ENCODE measurements around the gene SLC5A2. TPM values are rescaled to one million over a fixed set of nuclear protein-coding genes. Genes with fewer than 3 reads are reported as not detected.

The SLC5A2 gene
- total and polyA plus RNA-seq, 2 of the 13 experiments (the other 11 are each of a cell fraction or from before 2014, with no cell fraction given) = 0.24 to 0.97 TPM

- TF ChIP-seq RBM39 (IDR thresholded peaks at IDR 0.05; ENCODE audit: low read depth, low read length, poor library complexity, severe bottlenecking) = peak; percentile 89
- TF ChIP-seq SOX5 (CRISPR knock-in tag; IDR thresholded peaks at IDR 0.05; ENCODE audit: borderline replicate concordance) = peak; percentile 73
- TF ChIP-seq KLF11 (CRISPR knock-in tag; IDR thresholded peaks at IDR 0.05) = peak; percentile 87; the same call in 1 of the 2 replicates
- TF ChIP-seq ZFP36 (IDR thresholded peaks at IDR 0.05; ENCODE audit: borderline replicate concordance, low read depth, low read length, partially characterized antibody) = peak; percentile 24
- peak; percentile 99 for TF ChIP-seq MTF1 (CRISPR knock-in tag; IDR thresholded peaks at IDR 0.05)
- peak; percentile 88; the same call in 1 of the 2 replicates for TF ChIP-seq TOE1 (CRISPR knock-in tag; IDR thresholded peaks at IDR 0.05)
- TF ChIP-seq NCOA1 (CRISPR knock-in tag; IDR thresholded peaks at IDR 0.05) = 0 out of 2 replicates have a peak, but pooled peaks have one; percentile 15
- TF ChIP-seq, protein P1, sequence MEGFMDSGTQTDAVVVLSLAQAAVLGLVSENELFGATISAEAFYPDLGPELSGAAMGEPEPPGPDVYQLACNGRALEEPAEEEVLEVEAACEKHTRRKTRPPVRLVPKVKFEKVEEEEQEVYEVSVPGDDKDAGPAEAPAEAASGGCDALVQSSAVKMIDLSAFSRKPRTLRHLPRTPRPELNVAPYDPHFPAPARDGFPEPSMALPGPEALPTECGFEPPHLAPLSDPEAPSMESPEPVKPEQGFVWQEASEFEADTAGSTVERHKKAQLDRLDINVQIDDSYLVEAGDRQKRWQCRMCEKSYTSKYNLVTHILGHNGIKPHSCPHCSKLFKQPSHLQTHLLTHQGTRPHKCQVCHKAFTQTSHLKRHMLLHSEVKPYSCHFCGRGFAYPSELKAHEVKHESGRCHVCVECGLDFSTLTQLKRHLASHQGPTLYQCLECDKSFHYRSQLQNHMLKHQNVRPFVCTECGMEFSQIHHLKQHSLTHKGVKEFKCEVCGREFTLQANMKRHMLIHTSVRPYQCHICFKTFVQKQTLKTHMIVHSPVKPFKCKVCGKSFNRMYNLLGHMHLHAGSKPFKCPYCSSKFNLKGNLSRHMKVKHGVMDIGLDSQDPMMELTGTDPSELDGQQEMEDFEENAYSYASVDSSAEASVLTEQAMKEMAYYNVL (CRISPR knock-in tag; IDR thresholded peaks at IDR 0.05; ENCODE audit: borderline replicate concordance) = peak; percentile 62; the same call in 1 of the 2 replicates
- TF ChIP-seq, protein P2, sequence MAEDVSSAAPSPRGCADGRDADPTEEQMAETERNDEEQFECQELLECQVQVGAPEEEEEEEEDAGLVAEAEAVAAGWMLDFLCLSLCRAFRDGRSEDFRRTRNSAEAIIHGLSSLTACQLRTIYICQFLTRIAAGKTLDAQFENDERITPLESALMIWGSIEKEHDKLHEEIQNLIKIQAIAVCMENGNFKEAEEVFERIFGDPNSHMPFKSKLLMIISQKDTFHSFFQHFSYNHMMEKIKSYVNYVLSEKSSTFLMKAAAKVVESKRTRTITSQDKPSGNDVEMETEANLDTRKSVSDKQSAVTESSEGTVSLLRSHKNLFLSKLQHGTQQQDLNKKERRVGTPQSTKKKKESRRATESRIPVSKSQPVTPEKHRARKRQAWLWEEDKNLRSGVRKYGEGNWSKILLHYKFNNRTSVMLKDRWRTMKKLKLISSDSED (CRISPR knock-in tag; IDR thresholded peaks at IDR 0.05) = no peak
- TF ChIP-seq ZNF451 (CRISPR knock-in tag; IDR thresholded peaks at IDR 0.05) = peak; percentile 97
- TF ChIP-seq, protein P3, sequence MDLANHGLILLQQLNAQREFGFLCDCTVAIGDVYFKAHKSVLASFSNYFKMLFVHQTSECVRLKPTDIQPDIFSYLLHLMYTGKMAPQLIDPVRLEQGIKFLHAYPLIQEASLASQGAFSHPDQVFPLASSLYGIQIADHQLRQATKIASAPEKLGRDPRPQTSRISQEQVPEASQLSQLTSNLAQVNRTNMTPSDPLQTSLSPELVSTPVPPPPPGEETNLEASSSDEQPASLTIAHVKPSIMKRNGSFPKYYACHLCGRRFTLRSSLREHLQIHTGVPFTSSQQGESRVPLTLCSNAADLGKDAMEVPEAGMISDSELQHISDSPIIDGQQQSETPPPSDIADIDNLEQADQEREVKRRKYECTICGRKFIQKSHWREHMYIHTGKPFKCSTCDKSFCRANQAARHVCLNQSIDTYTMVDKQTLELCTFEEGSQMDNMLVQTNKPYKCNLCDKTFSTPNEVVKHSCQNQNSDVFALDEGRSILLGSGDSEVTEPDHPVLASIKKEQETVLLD (CRISPR knock-in tag; IDR thresholded peaks at IDR 0.05; ENCODE audit: low read depth) = peak; percentile 64
- TF ChIP-seq ETV6 (CRISPR knock-in tag; conservative IDR thresholded peaks at IDR 0.05) = peak; percentile 37
- peak; percentile 98 for TF ChIP-seq ZBTB21 (CRISPR knock-in tag; IDR thresholded peaks at IDR 0.05)
- TF ChIP-seq ZNF562 (CRISPR knock-in tag; IDR thresholded peaks at IDR 0.05; ENCODE audit: borderline replicate concordance) = no peak
- peak; percentile 55; the same call in 1 of the 2 replicates for TF ChIP-seq SNAI1 (CRISPR knock-in tag; IDR thresholded peaks at IDR 0.05; ENCODE audit: borderline replicate concordance)
- no peak for TF ChIP-seq ZNF713 (CRISPR knock-in tag; IDR thresholded peaks at IDR 0.05)
- peak; percentile 99 for TF ChIP-seq TRAFD1 (CRISPR knock-in tag; IDR thresholded peaks at IDR 0.05; ENCODE audit: borderline replicate concordance)
- peak; percentile 94 for TF ChIP-seq ZSCAN21 (CRISPR knock-in tag; IDR thresholded peaks at IDR 0.05; ENCODE audit: borderline replicate concordance)
- TF ChIP-seq HHEX (CRISPR knock-in tag; IDR thresholded peaks at IDR 0.05) = no peak
- peak; percentile 98 for TF ChIP-seq SALL2 (CRISPR knock-in tag; IDR thresholded peaks at IDR 0.05)
- 0 out of 2 replicates have a peak, but pooled peaks have one; percentile 15 for TF ChIP-seq ZNF737 (CRISPR knock-in tag; IDR thresholded peaks at IDR 0.05; ENCODE audit: borderline replicate concordance)
- TF ChIP-seq HNRNPH1 (optimal IDR thresholded peaks at IDR 0.05; ENCODE audit: low read depth, low read length) = no peak
- peak; percentile 97 for TF ChIP-seq YEATS4 (CRISPR knock-in tag; IDR thresholded peaks at IDR 0.05; ENCODE audit: borderline replicate concordance)
- peak; percentile 66; the same call in 1 of the 2 replicates for TF ChIP-seq RARA (CRISPR knock-in tag; IDR thresholded peaks at IDR 0.05)
These were observed 23.9 kb upstream of the SLC5A2 start, which contains the start of gene ARMC5 (continued) for GRCh38 chr16:31458844-31459686.
